Thyroid gland (tissue), 4 donors: ENCODE results near the gene TTC6. TPM values are rescaled to one million over a fixed set of nuclear protein-coding genes. Genes with fewer than 3 reads are reported as not detected.

Source experiments
- DNase-seq, 2 donors: peaks; one replicate each; pipeline ENCODE4 v3.0.0-alpha.2; 2019
- H3K27ac ChIP-seq, 3 donors: fragments of 200-600 bp; sonication (generic); 1 replicate in 2 of 3; 2 replicates in 1 of 3; pipeline ENCODE4 v1.5.1; 2016 to 2019; ENCODE audit warnings: mild to moderate bottlenecking in 1 of 3, moderate library complexity in 1 of 3
- H3K27me3 ChIP-seq: fragments of 200-600 bp; sonication (generic); one replicate; pipeline ENCODE4 v1.5.1; 2019
- H3K36me3 ChIP-seq, 2 donors: fragments of 200-600 bp; sonication (generic); one replicate each; pipeline ENCODE4 v1.5.1; 2016 to 2019
- H3K4me1 ChIP-seq, 2 donors: fragments of 200-600 bp; sonication (generic); one replicate each; pipeline ENCODE4 v1.5.1; 2017 to 2019
- H3K4me3 ChIP-seq, 3 donors: fragments of 200-600 bp; sonication (generic); replicated peaks in 1 of 3; 1 replicate in 2 of 3; 2 replicates in 1 of 3; pipeline ENCODE4 v1.5.1; 2016; ENCODE audit warnings: mild to moderate bottlenecking in 1 of 3
- H3K9me3 ChIP-seq: fragments of 200-600 bp; sonication (generic); one replicate; pipeline ENCODE4 v1.5.1; 2017
- CTCF ChIP-seq, 6 experiments: fragments of 200-600 bp in 3 of 6; fragments of 450-650 bp in 3 of 6; sonication (generic) in 3 of 6; IDR thresholded peaks; one replicate each; pipeline ENCODE4 v1.5.1; 2016 to 2019; ENCODE audit warnings: antibody characterized with exemption in 6 of 6, mild to moderate bottlenecking in 2 of 6, inconsistent platforms in 1 of 6, moderate library complexity in 1 of 6
- POLR2A ChIP-seq, 2 donors: fragments of 450-650 bp; IDR thresholded peaks; one replicate each; pipeline ENCODE4 v1.6.1; 2017; ENCODE audit warnings: antibody characterized with exemption in 2 of 2, mild to moderate bottlenecking in 2 of 2, moderate library complexity in 1 of 2
- WGBS, 2 donors: methylation state at CpG; one replicate each; pipeline ENCODE4 v1.1.5; 2017; 5-methylcytosine and 5-hydroxymethylcytosine counted together
- intact Hi-C: fragments of 100-400 bp; cut with DNase I; formaldehyde crosslinking; loops from one replicate; pipeline ENCODE4 v1.15.1; 2023
- total RNA-seq, 4 donors: library from RNA; depleted of rRNA; stranded (reverse); fragments of >200 nt; gene quantifications; one replicate each; pipeline ENCODE4 v1.2.3, GENCODE V29; 2016

TTC6 gene
- under 1 TPM in 3 of 4 donors, not detected in 1; 0.10 to 0.38 (median 0.13) TPM for total RNA-seq

GRCh38 chr14:37594971-37595808, at the start of gene TTC6, which contains the start of gene FOXA1:
Gene TTC6, plus strand, starts transcription at chr14:37595629. Its CDS starts 26,436 bp downstream, at chr14:37622065.
Gene FOXA1, minus strand, starts transcription at chr14:37595249. Its CDS starts 277 bp downstream, at chr14:37594972.
- TF ChIP-seq CTCF (IDR thresholded peaks at IDR 0.05) (no peak), POLR2A (IDR thresholded peaks at IDR 0.05) (no peak)
- Histone ChIP-seq H3K27me3 (peaks cover 82% of the 10 kb centered on the region), H3K4me3 (peak within 1 kb of the TSS in 1 of 3 donors; percentile 34), H3K36me3 (no peaks in the 10 kb centered on the region), H3K4me1 (peaks cover 35 to 48% of the 10 kb centered on the region in 2 donors), H3K27ac (no peak within 1 kb of the TSS), H3K9me3 (no peaks in the 10 kb centered on the region)
- DNase-seq: peak in 1 of 2 donors; percentile 29
- intact Hi-C loops: loop anchor here (10.0 kb wide), 1 partner anchor 350 kb away; no protein-coding TSS in a partner anchor
- WGBS, 2 donors: 4% methylated on average over 30 to 38 of the region's 92 CpGs

- intact Hi-C loops: no loop called here
- H3K36me3 ChIP-seq: no peaks in the 10 kb centered on the region
- H3K4me3 ChIP-seq: no peak overlapping the region
- H3K4me1 ChIP-seq: no peaks in the 10 kb centered on the region
- no peak for DNase-seq
- no peaks in the 10 kb centered on the region for H3K27me3 ChIP-seq
- WGBS, 2 donors: 31 to 36% methylated on average over 6 of the region's 6 CpGs
- H3K27ac ChIP-seq: no peak overlapping the region
- no peaks in the 10 kb centered on the region for H3K9me3 ChIP-seq
- TF ChIP-seq CTCF (IDR thresholded peaks at IDR 0.05) (no peak), POLR2A (IDR thresholded peaks at IDR 0.05) (no peak)
These were observed 48.6 kb upstream of the TTC6 start for GRCh38 chr14:37546621-37547447.

- Histone ChIP-seq H3K36me3 (no peaks in the 10 kb centered on the region), H3K9me3 (no peaks in the 10 kb centered on the region), H3K4me1 (no peaks in the 10 kb centered on the region), H3K27ac (no peak overlapping the region), H3K4me3 (no peak overlapping the region), H3K27me3 (no peaks in the 10 kb centered on the region)
- no peak for TF ChIP-seq POLR2A (IDR thresholded peaks at IDR 0.05)
- no peak for TF ChIP-seq CTCF (IDR thresholded peaks at IDR 0.05)
- no peak for DNase-seq
- WGBS, 2 donors: 52 to 54% methylated on average over 5 of the region's 5 CpGs
- intact Hi-C loops: no loop called here
These were observed 44.9 kb upstream of the TTC6 start for GRCh38 chr14:37550511-37550910.

GRCh38 chr14:37551119-37551518, 44.3 kb upstream of the TTC6 start:
- WGBS, 2 donors: 89 to 97% methylated on average over 1 of the region's 1 CpG
- Histone ChIP-seq H3K4me1 (no peaks in the 10 kb centered on the region), H3K4me3 (no peak overlapping the region), H3K9me3 (no peaks in the 10 kb centered on the region), H3K36me3 (no peaks in the 10 kb centered on the region), H3K27me3 (no peaks in the 10 kb centered on the region), H3K27ac (no peak overlapping the region)
- intact Hi-C loops: no loop called here
- DNase-seq: no peak
- no peak for TF ChIP-seq CTCF (IDR thresholded peaks at IDR 0.05)
- TF ChIP-seq POLR2A (IDR thresholded peaks at IDR 0.05): no peak
